ENCODE measurements around the gene KIF3A.

Gene KIF3A

GRCh38 chr5:132736853-132737833 is at the start of gene KIF3A:
KIF3A (minus strand) TSS chr5:132737546; CDS start chr5:132737419, 127 bp downstream.
- DNase-seq (ENCODE audit: low spot score): peak; percentile 100

DNA sequence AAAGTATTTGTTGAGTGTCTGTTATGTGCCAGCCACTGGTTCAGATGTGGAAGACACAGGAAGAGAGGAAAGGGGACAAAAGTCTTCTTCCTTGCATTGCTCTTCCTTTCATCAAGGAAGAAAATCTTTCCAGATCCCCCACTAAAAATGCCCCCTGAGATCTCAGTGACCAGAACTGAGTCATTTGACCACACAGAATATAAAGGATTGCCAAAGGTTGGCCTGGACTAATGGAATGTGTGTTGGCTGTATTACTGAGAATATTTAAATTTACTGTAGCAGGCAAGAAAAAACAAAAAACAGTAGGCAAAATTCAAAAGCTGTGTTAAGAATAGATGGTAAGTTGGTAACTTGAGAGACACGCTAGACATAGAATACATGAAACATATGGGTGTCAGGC is 49.7 kb upstream of the KIF3A start:
- no peak for DNase-seq (ENCODE audit: low spot score)

DNA sequence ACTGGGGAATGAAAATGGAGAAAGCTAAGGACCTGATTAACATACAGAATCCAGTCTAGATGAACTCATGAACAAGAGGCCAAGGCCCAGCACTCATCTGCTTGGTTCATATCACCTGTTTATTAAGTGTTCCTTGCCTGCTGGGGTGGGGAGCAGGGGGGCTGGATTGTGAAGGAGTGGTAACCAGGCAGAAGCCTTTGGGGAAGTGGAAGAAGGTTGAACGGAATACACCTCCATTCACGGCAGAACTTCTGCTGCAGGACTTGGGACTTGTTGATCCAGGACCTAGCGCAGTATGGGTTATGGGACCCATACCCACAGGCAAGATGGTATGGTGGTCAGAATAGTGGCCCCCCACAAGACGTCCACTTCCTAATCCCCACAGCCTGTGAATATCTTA is 48.5 kb upstream of the KIF3A start:
- no peak for DNase-seq (ENCODE audit: low spot score)

- DNase-seq (ENCODE audit: low spot score): no peak
These were observed 48.0 kb upstream of the KIF3A start for GRCh38 chr5:132785365-132785764.

GRCh38 chr5:132782101-132782500 is 44.8 kb upstream of the KIF3A start:
- no peak for DNase-seq (ENCODE audit: low spot score)

GRCh38 chr5:132781029-132781428 is 43.7 kb upstream of the KIF3A start:
- no peak for DNase-seq (ENCODE audit: low spot score)

DNA sequence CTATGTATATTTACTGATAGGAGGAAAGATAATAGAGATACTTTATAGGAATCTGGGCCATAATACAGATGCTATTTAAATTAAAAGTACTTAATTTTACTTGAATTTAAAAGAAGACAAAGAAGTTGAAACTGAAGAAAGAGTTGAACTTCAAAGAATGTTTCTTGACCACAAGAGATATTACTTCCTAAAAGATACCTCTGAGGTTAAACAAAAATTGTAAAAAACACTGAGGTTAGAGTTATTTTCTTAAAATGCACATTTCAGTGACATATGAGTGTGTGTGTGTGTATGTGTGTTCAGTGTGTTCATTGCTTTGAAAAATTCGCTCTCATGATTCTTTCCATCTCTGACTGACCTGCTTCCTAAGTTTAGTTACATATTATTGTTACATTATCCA is 43.2 kb upstream of the KIF3A start:
- no peak for DNase-seq (ENCODE audit: low spot score)

- DNase-seq (ENCODE audit: low spot score): no peak
These were observed 42.6 kb upstream of the KIF3A start for GRCh38 chr5:132779961-132780360.

DNA sequence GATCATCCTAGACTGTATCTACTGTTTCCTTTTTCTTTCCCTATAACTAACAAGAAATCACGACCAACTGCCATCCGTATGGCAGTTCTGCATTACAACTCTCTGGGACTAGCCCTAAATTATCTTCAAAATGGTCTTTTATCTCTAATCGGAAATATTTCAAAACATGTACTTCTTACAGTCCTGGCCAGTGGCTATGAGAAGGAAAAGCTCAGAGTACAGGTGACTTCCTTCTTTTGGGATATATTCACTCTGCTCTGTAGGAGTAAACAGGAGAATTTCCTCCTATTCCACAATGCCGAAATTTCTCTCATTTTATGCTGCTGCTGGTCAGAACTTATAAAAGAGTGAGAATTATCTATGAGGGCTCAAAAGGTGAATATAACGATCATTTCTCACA is 41.5 kb upstream of the KIF3A start:
- DNase-seq (ENCODE audit: low spot score): no peak

DNA sequence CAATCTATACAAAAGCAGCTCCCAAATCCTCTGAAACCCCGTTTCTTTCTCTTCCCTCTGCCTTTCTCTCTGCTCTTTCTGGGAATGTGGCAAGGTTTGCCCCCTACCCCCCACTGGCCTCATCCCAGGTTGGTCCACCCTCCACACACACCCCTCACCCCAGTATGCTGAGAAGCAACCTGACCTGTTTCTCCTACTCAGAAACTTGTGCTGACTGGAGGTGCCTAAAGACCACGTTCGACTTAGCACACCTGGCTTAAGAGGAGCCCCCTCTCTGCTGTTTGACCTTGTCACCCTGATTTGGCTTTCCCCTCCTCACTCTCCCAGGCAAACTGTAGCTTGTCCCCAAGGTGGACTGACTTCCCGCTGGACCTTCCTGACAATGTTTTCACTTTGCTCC is 40.8 kb upstream of the KIF3A start:
- no peak for DNase-seq (ENCODE audit: low spot score)

GRCh38 chr5:132777209-132778069 is 40.1 kb upstream of the KIF3A start, which contains the start of gene SEPTIN8:
SEPTIN8 (minus strand) TSS chr5:132777239; CDS start chr5:132777137, 102 bp downstream.
- DNase-seq (ENCODE audit: low spot score): peak; percentile 82

- no peak for DNase-seq (ENCODE audit: low spot score)
These were observed 39.5 kb upstream of the KIF3A start for GRCh38 chr5:132776938-132777208.

GRCh38 chr5:132776131-132776937 is 39.0 kb upstream of the KIF3A start:
- DNase-seq (ENCODE audit: low spot score): peak; percentile 55

GRCh38 chr5:132775476-132775961 is 38.2 kb upstream of the KIF3A start:
- peak; percentile 38 for DNase-seq (ENCODE audit: low spot score)

GRCh38 chr5:132774896-132775295 is 37.5 kb upstream of the KIF3A start:
- DNase-seq (ENCODE audit: low spot score): no peak

- DNase-seq (ENCODE audit: low spot score): no peak
These were observed 37.1 kb upstream of the KIF3A start for GRCh38 chr5:132774406-132774805.

GRCh38 chr5:132773601-132774355 is 36.4 kb upstream of the KIF3A start:
- no peak for DNase-seq (ENCODE audit: low spot score)

DNA sequence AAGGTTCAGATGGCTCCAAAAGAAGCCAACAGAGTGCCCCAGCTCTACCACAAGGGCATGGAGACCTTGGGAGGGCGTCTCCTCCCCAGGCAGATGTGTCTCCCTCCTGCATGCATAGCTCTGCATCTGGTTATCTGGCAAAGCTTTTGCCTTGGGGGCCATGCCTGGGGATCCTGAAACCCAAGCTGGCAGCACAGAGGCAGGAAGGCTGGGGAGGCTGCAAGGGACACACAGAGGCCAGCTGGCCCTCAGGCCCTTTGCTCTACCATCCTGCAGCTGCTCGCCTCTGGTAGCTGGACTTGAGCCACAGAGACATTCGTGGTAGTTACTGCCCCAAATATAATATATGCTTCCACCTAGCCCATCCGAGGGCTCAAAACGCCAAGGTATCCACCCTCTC is 35.8 kb upstream of the KIF3A start:
- no peak for DNase-seq (ENCODE audit: low spot score)

DNA sequence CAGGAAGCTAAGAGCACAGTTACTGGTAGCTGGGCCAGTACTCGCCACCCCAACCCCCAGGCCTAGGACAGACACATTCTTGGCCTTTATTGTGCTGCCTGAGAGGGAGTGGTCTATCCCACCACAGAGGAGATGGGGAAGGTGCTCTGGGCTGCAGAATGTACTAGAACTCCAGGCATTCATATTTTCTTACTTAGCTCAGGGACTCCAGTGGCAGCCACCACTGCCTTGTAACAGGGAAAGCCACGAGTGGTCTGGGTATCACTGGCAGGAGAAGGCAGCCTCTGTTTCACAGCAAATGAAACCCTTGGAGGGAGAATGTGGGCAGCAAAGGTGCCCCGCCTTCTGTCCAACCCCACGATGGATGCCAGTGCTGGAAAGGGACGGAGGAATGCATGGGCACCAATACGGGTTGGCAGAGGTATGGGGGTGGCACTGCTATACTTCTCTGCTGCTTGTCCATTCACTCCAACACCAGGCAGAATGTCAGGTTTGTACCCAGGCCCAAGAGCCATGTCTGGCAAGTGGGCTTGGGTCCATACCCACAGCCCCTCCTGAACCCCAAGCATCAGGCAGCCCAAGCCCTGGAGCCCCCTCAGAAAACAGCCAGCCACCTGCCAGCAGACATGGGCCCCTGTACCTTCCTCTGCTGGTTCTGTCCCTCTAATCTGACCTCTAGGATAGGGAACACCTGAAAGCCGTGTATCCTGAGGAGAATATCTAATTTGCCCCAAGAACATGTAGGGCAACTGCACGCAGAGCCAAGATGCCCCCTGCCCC is 35.1 kb upstream of the KIF3A start:
- DNase-seq (ENCODE audit: low spot score): no peak

DNA sequence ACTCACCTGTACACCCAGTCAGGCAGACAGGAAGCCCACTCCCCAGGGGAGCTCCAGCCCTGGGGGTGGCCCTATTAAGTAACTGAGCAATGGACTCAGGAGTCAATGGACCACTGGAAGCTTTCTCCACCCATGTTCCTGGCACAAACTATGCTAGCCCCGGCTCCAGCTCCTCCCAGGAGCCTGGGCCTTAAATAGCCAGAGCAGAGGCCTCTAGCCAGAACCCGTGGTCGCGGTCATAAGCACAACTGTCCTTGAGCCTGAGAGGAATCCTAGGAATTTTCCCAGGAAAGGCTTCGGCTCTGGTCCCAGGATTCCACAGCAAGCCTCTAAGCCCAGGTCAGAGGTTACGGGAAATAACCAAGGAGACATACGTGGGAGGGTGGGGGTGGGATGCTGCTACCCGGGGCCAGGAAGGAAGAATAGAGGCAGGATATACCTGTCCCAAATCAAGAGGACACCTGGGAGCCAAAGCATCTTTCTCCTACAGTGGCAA is 34.2 kb upstream of the KIF3A start:
- peak; percentile 60 for DNase-seq (ENCODE audit: low spot score)

Data from iPS-NIHi11 (cell line).